ENCODE results near the gene ATP8A2. TPM values are rescaled to one million over a fixed set of nuclear protein-coding genes. Genes with fewer than 3 reads are reported as not detected.

The ATP8A2 gene
- total and polyA plus RNA-seq, 10 of the 15 experiments (the other 5 are each of a cell fraction or from before 2014, with no cell fraction given): 0.01 to 0.04 (median 0.04) TPM; not detected in 7

GRCh38 chr13:25898991-25899390 lies 527.2 kb downstream of the ATP8A2 start:
- BruUV-seq (replicated peaks): no TSS peak
- Histone ChIP-seq H3K4me3 (no peak overlapping the region), H3K27ac (ENCODE audit: control insufficient read depth, insufficient read depth) (no peak overlapping the region), H3K27me3 (replicated peaks in 1 of 2; ENCODE audit: control insufficient read depth in 2 of 2, insufficient read depth in 2 of 2, low read length in 1 of 2) (no peaks in the 10 kb centered on the region), H3K4me2 (ENCODE audit: control insufficient read depth, insufficient read depth) (no peak overlapping the region), H3K79me2 (ENCODE audit: control insufficient read depth, insufficient read depth, low read length) (no peaks in the 10 kb centered on the region), H3K4me1 (ENCODE audit: control insufficient read depth, insufficient read depth, low read length) (peaks cover 12% of the 10 kb centered on the region), H3K36me3 (ENCODE audit: control insufficient read depth in 2 of 2, insufficient read depth in 2 of 2, low read length in 1 of 2) (no peaks in the 10 kb centered on the region), H3K9me3 (replicated peaks; ENCODE audit: control insufficient read depth, insufficient read depth, low read length) (peaks cover 4% of the 10 kb centered on the region; the same call in 2 of the 3 replicates), H2AFZ (ENCODE audit: control insufficient read depth, low read depth, low read length) (no peak overlapping the region), H3K9ac (ENCODE audit: control insufficient read depth, insufficient read depth, low read length) (no peak overlapping the region), H4K20me1 (ENCODE audit: control insufficient read depth, insufficient read depth) (no peaks in the 10 kb centered on the region)
- ATAC-seq: no peak
- ChIA-PET CTCF (no interaction called here), RAD21 (ENCODE audit: unreplicated experiment) (no interaction called here), POLR2A (no interaction called here), SMC1A (ENCODE audit: uncharacterized antibody, unreplicated experiment) (no interaction called here)
- no peak for DNase-seq (ENCODE audit: low read depth, low spot score)
- 62% methylated on average over 7 of the region's 7 CpGs for WGBS (ENCODE audit: insufficient coverage, insufficient replicate concordance, low lambda C conversion rate, missing lambda C conversion rate)
- in situ Hi-C loops (cut with MboI): loop anchor here (10.0 kb wide), 1 partner anchor 64 kb away; no protein-coding TSS in a partner anchor
- FAIRE-seq: no peak
- intact Hi-C loops (cut with micrococcal nuclease; ENCODE audit: unreplicated experiment): no loop called here
- TF ChIP-seq SRF (IDR thresholded peaks at IDR 0.05; ENCODE audit: low read depth in 2 of 2, low read length in 2 of 2) (no peak), MEF2B (IDR thresholded peaks at IDR 0.05; ENCODE audit: partially characterized antibody, poor library complexity, severe bottlenecking) (no peak), CUX1 (IDR thresholded peaks at IDR 0.05; ENCODE audit: insufficient replicate concordance, low read depth, low read length) (no peak), HCFC1 (IDR thresholded peaks at IDR 0.05; ENCODE audit: low read length) (no peak), NBN (IDR thresholded peaks at IDR 0.05) (no peak), NR2F1 (conservative IDR thresholded peaks at IDR 0.05) (no peak), IRF5 (IDR thresholded peaks at IDR 0.05; ENCODE audit: borderline replicate concordance) (no peak), E2F4 (IDR thresholded peaks at IDR 0.05; ENCODE audit: low read depth, low read length) (no peak), ZNF687 (IDR thresholded peaks at IDR 0.05) (no peak), NR2C1 (IDR thresholded peaks at IDR 0.05) (no peak), BRCA1 (IDR thresholded peaks at IDR 0.05; ENCODE audit: low read depth, low read length) (no peak), CREB1 (IDR thresholded peaks at IDR 0.05; ENCODE audit: low read depth) (no peak), JUND (IDR thresholded peaks at IDR 0.05; ENCODE audit: low read depth, low read length) (no peak)

All from GM12878 (cell line).